CD14-positive monocyte (primary cell): Measurements from ENCODE around the gene NACA. TPM values are rescaled to one million over a fixed set of nuclear protein-coding genes. Genes with fewer than 3 reads are reported as not detected.

Experiments
- DNase-seq, 3 donors: peaks; one replicate each; pipeline ENCODE4 v3.0.0-alpha.2; 2011 to 2022
- H2AFZ ChIP-seq: 2 replicates; pipeline ENCODE4 v1.6.0; 2012; ENCODE audit warnings: mild to moderate bottlenecking, low read depth, low read length, inconsistent platforms; ENCODE audit not compliant: insufficient read depth, poor library complexity, severe bottlenecking
- H3K27ac ChIP-seq, 2 donors: 1 replicate in 1 of 2; 2 replicates in 1 of 2; pipeline ENCODE4 v1.5.1; 2012 to 2013; ENCODE audit warnings: low read length in 2 of 2, control low read depth in 1 of 2, inconsistent platforms in 1 of 2, low read depth in 1 of 2, mild to moderate bottlenecking in 1 of 2
- H3K27me3 ChIP-seq, 2 donors: one replicate each; pipeline versions ENCODE4 v1.6.0 to v1.6.1; 2011 to 2013; ENCODE audit warnings: low read length in 2 of 2; ENCODE audit not compliant: control insufficient read depth in 2 of 2, insufficient read depth in 2 of 2
- H3K36me3 ChIP-seq, 2 donors: replicated peaks in 1 of 2; 1 replicate in 1 of 2; 2 replicates in 1 of 2; pipeline versions ENCODE4 v1.5.1 to v1.6.1; 2012 to 2013; ENCODE audit warnings: low read length in 2 of 2, control low read depth in 1 of 2, inconsistent platforms in 1 of 2, mild to moderate bottlenecking in 1 of 2; ENCODE audit not compliant: insufficient read depth in 2 of 2, control insufficient read depth in 1 of 2
- H3K4me1 ChIP-seq, 2 donors: 1 replicate in 1 of 2; 2 replicates in 1 of 2; pipeline versions ENCODE4 v1.5.1 to v1.6.1; 2012 to 2013; ENCODE audit warnings: low read length in 2 of 2, control low read depth in 1 of 2, inconsistent platforms in 1 of 2, mild to moderate bottlenecking in 1 of 2, moderate library complexity in 1 of 2; ENCODE audit not compliant: insufficient read depth in 2 of 2, control insufficient read depth in 1 of 2
- H3K4me2 ChIP-seq: replicated peaks from 2 replicates; pipeline ENCODE3; 2012; ENCODE audit warnings: low read length, moderate library complexity, mild to moderate bottlenecking; ENCODE audit not compliant: poor library complexity, severe bottlenecking; ENCODE audit errors: extremely low read depth
- H3K4me3 ChIP-seq, 3 experiments: fragments of 200-600 bp in 1 of 3; sonication (generic) in 1 of 3; replicated peaks in 1 of 3; 1 replicate in 2 of 3; 2 replicates in 1 of 3; pipeline ENCODE4 v1.5.1; 2011 to 2013; ENCODE audit warnings: low read length in 3 of 3, mild to moderate bottlenecking in 3 of 3, control low read depth in 2 of 3, low read depth in 2 of 3, inconsistent platforms in 1 of 3, moderate library complexity in 1 of 3
- H3K79me2 ChIP-seq: 2 replicates; pipeline ENCODE4 v1.6.0; 2012; ENCODE audit warnings: mild to moderate bottlenecking, control low read depth, inconsistent platforms, low read length, moderate library complexity; ENCODE audit not compliant: insufficient read depth
- H3K9ac ChIP-seq: 2 replicates; pipeline ENCODE4 v1.6.0; 2017; ENCODE audit warnings: low read length, mild to moderate bottlenecking; ENCODE audit not compliant: insufficient read depth, poor library complexity, severe bottlenecking
- H3K9me3 ChIP-seq, 2 donors: replicated peaks in 1 of 2; 1 replicate in 1 of 2; 2 replicates in 1 of 2; pipeline versions ENCODE4 v1.5.1 to v1.6.1; 2012 to 2013; ENCODE audit warnings: low read length in 2 of 2, control low read depth in 1 of 2; ENCODE audit not compliant: control insufficient read depth in 1 of 2, insufficient read depth in 1 of 2
- H4K20me1 ChIP-seq: 2 replicates; pipeline ENCODE4 v1.6.0; 2012; ENCODE audit warnings: mild to moderate bottlenecking, low read length, control low read depth, moderate library complexity; ENCODE audit not compliant: insufficient read depth
- H3K27ac Mint-ChIP-seq, 7 donors: one replicate each; pipeline ENCODE4 v1.8.0; 2020; ENCODE audit warnings: mild to moderate bottlenecking in 7 of 7, mixed read lengths in 7 of 7, moderate library complexity in 6 of 7, inconsistent platforms in 2 of 7
- H3K27me3 Mint-ChIP-seq, 3 donors: one replicate each; pipeline ENCODE4 v1.8.0; 2021 to 2022; ENCODE audit warnings: low read depth in 3 of 3, mild to moderate bottlenecking in 3 of 3, mixed read lengths in 3 of 3, moderate library complexity in 3 of 3, inconsistent platforms in 1 of 3
- H3K36me3 Mint-ChIP-seq, 2 donors: one replicate each; pipeline ENCODE4 v1.8.0; 2020; ENCODE audit warnings: mixed read lengths in 2 of 2, inconsistent platforms in 1 of 2, mild to moderate bottlenecking in 1 of 2
- H3K4me1 Mint-ChIP-seq: one replicate; pipeline ENCODE4 v1.8.0; 2020; ENCODE audit warnings: mild to moderate bottlenecking, mixed read lengths
- H3K4me3 Mint-ChIP-seq, 2 donors: one replicate each; pipeline ENCODE4 v1.8.0; 2020; ENCODE audit warnings: mild to moderate bottlenecking in 2 of 2, mixed read lengths in 2 of 2, moderate library complexity in 1 of 2
- H3K9me3 Mint-ChIP-seq, 7 donors: one replicate each; pipeline ENCODE4 v1.8.0; 2020 to 2022; ENCODE audit warnings: mixed read lengths in 7 of 7, mild to moderate bottlenecking in 6 of 7, moderate library complexity in 6 of 7, inconsistent platforms in 2 of 7
- WGBS: methylation state at CpG from one replicate; pipeline ENCODE4 v1.1.5; 2013; ENCODE audit warnings: missing lambda C conversion rate; ENCODE audit not compliant: insufficient coverage; 5-methylcytosine and 5-hydroxymethylcytosine counted together
- intact Hi-C, 2 donors: fragments of 100-400 bp; cut with micrococcal nuclease; formaldehyde crosslinking; loops; one replicate each; pipeline versions ENCODE4 v1.15.0 to v1.15.1; 2023
- polyA plus RNA-seq, 3 donors: library from polyadenylated mRNA; depleted of rRNA in 1 of 3; unstranded in 2 of 3; stranded (reverse) in 1 of 3; fragments of 300-500 nt in 2 of 3; fragments of >200 nt in 1 of 3; fragmentation: Illumina TruSeq in 2 of 3; gene quantifications; 1 replicate in 2 of 3; 2 replicates in 1 of 3; pipeline ENCODE4 v1.2.3, GENCODE V29; 2012 to 2021
- TF ChIP-seq, protein P1 (sequence below): fragments of 200-600 bp; IDR thresholded peaks from one replicate; pipeline ENCODE4 v1.8.0; 2022; ENCODE audit warnings: antibody characterized with exemption, mild to moderate bottlenecking

Gene NACA
- polyA plus RNA-seq, 3 donors, result 797 to 1,102 (median 937) TPM

DNA sequence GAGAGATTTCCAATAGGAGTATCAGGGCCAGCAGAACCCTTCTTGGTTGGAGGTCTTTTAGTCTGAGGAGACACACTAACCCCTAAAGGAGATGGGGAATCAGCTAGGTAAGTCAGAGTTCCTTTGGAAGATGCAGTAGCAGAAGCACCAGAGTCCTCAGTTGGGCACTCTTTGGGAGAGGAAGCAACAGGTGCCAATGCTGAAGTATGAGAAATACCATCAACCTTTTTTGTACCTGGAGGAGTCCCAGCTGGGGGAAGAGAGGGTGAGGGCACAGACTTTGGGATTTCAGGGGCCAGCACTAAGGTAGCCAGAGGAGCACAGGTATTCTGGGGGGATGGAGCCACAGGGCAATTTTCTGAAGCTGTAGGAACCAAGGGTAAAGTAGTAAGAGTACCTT lies 6.0 kb downstream of the NACA start:
- Histone ChIP-seq H3K36me3 (peaks cover 40 to 69% of the 10 kb centered on the region in 2 donors), H3K9ac (no peak overlapping the region), H4K20me1 (peaks cover 97% of the 10 kb centered on the region), H3K79me2 (peaks cover 99% of the 10 kb centered on the region), H3K4me3 (no peak overlapping the region), H3K4me1 (peaks cover 54 to 76% of the 10 kb centered on the region in 2 donors), H2AFZ (no peak overlapping the region), H3K27ac (peak overlapping the region in 1 of 2 donors; percentile 93), H3K9me3 (no peaks in the 10 kb centered on the region), H3K4me2 (peak overlapping the region; percentile 0), H3K27me3 (no peaks in the 10 kb centered on the region)
- peaks cover 59 to 67% of the 10 kb centered on the region in 2 donors for H3K36me3 Mint-ChIP-seq
- DNase-seq, result no peak
- no peaks in the 10 kb centered on the region for H3K9me3 Mint-ChIP-seq
- peak overlapping the region in 1 of 2 donors; percentile 27 for H3K4me3 Mint-ChIP-seq
- H3K27ac Mint-ChIP-seq, result peak overlapping the region; percentile 41 to 95 (median 91)
- H3K27me3 Mint-ChIP-seq, result peaks cover 0 to 2% (median 0%) of the 10 kb centered on the region in 3 donors
- H3K4me1 Mint-ChIP-seq, result peaks cover 77% of the 10 kb centered on the region
- intact Hi-C loops, result no loop called here
- TF ChIP-seq, protein P1, sequence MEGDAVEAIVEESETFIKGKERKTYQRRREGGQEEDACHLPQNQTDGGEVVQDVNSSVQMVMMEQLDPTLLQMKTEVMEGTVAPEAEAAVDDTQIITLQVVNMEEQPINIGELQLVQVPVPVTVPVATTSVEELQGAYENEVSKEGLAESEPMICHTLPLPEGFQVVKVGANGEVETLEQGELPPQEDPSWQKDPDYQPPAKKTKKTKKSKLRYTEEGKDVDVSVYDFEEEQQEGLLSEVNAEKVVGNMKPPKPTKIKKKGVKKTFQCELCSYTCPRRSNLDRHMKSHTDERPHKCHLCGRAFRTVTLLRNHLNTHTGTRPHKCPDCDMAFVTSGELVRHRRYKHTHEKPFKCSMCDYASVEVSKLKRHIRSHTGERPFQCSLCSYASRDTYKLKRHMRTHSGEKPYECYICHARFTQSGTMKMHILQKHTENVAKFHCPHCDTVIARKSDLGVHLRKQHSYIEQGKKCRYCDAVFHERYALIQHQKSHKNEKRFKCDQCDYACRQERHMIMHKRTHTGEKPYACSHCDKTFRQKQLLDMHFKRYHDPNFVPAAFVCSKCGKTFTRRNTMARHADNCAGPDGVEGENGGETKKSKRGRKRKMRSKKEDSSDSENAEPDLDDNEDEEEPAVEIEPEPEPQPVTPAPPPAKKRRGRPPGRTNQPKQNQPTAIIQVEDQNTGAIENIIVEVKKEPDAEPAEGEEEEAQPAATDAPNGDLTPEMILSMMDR, result no peak

DNA sequence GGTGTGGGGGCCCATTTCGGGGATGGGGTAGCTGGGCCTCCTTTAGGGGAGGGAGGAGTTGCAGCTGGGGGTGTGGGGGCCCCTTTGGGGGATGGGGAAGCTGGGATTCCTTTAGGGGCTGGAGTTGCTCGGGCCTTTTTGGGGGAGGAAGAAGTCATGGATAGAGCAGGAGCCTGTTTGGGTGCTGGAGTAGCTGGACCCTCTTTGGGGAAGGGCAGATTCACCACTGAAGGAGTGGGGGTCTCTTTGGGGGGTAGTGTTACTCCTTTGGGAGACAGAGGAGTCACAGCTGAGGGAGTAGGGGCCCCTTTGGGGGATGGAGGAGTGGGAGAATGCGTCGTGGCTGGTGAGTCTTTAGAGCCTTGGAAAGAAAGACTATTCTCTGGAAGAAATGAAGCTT lies 6.5 kb downstream of the NACA start:
- Histone ChIP-seq H3K9me3 (no peaks in the 10 kb centered on the region), H3K4me3 (no peak overlapping the region), H3K9ac (no peak overlapping the region), H2AFZ (no peak overlapping the region), H3K4me2 (no peak overlapping the region), H3K36me3 (peaks cover 44 to 73% of the 10 kb centered on the region in 2 donors), H3K27ac (peak overlapping the region in 1 of 2 donors; percentile 93), H3K79me2 (peaks cover 95% of the 10 kb centered on the region), H3K4me1 (peaks cover 50 to 71% of the 10 kb centered on the region in 2 donors), H4K20me1 (peaks cover 97% of the 10 kb centered on the region), H3K27me3 (no peaks in the 10 kb centered on the region)
- WGBS, result 30% methylated on average over 2 of the region's 4 CpGs
- intact Hi-C loops, result no loop called here
- H3K4me1 Mint-ChIP-seq, result peaks cover 77% of the 10 kb centered on the region
- no peaks in the 10 kb centered on the region for H3K9me3 Mint-ChIP-seq
- H3K36me3 Mint-ChIP-seq, result peaks cover 60 to 68% of the 10 kb centered on the region in 2 donors
- H3K27ac Mint-ChIP-seq, result peak overlapping the region in 5 of 7 donors; percentile 85 to 94 (median 91)
- peak overlapping the region in 1 of 2 donors; percentile 20 for H3K4me3 Mint-ChIP-seq
- TF ChIP-seq, protein P1, result no peak
- H3K27me3 Mint-ChIP-seq, result peaks cover 0 to 2% (median 0%) of the 10 kb centered on the region in 3 donors
- no peak for DNase-seq
